Esophagus muscularis mucosa (tissue), 4 donors: ENCODE data around the gene CST8. TPM values are rescaled to one million over a fixed set of nuclear protein-coding genes. Genes with fewer than 3 reads are reported as not detected.

Experiments
- DNase-seq: peaks from one replicate; pipeline ENCODE4 v3.0.0-alpha.2; 2017; ENCODE audit errors: extremely low spot score
- H3K27ac ChIP-seq, 4 donors: fragments of 200-600 bp; sonication (generic); replicated peaks in 1 of 4; 1 replicate in 3 of 4; 2 replicates in 1 of 4; pipeline ENCODE4 v1.5.1; 2016 to 2019; ENCODE audit warnings: mild to moderate bottlenecking in 1 of 4
- H3K27me3 ChIP-seq, 4 donors: fragments of 200-600 bp; sonication (generic); one replicate each; pipeline versions ENCODE4 v1.5.1 to v1.6.0; 2016 to 2019
- H3K36me3 ChIP-seq, 4 donors: fragments of 200-600 bp; sonication (generic); one replicate each; pipeline ENCODE4 v1.5.1; 2016 to 2019
- H3K4me1 ChIP-seq, 4 donors: fragments of 200-600 bp; sonication (generic); one replicate each; pipeline ENCODE4 v1.5.1; 2016 to 2019
- H3K4me3 ChIP-seq, 4 donors: fragments of 200-600 bp; sonication (generic); 1 replicate in 2 of 4; 2 replicates in 2 of 4; pipeline ENCODE4 v1.5.1; 2016 to 2019; ENCODE audit warnings: mild to moderate bottlenecking in 4 of 4, moderate library complexity in 1 of 4
- H3K9me3 ChIP-seq, 4 donors: fragments of 200-600 bp; sonication (generic); 1 replicate in 3 of 4; 2 replicates in 1 of 4; pipeline ENCODE4 v1.5.1; 2016 to 2019
- EP300 ChIP-seq: sonication (generic); formaldehyde crosslinking; IDR thresholded peaks from one replicate; pipeline ENCODE4 v1.6.1; 2017; ENCODE audit warnings: antibody characterized with exemption
- POLR2A ChIP-seq: fragments of 450-650 bp; IDR thresholded peaks from one replicate; pipeline ENCODE4 v1.6.1; 2017; ENCODE audit warnings: antibody characterized with exemption, moderate library complexity, mild to moderate bottlenecking, low read depth
- POLR2AphosphoS5 ChIP-seq, 2 donors: sonication (generic); formaldehyde crosslinking; IDR thresholded peaks; one replicate each; pipeline ENCODE4 v1.6.1; 2017; ENCODE audit warnings: antibody characterized with exemption in 2 of 2
- WGBS: methylation state at CpG from one replicate; pipeline ENCODE4 v1.1.5; 2018; 5-methylcytosine and 5-hydroxymethylcytosine counted together
- intact Hi-C: fragments of 100-400 bp; cut with DNase I; formaldehyde crosslinking; loops from one replicate; pipeline ENCODE4 v1.15.1; 2023
- total RNA-seq, 4 donors: library from RNA; depleted of rRNA; stranded (reverse); fragments of >200 nt; gene quantifications; one replicate each; pipeline versions ENCODE4 v1.1.0 to v1.2.1, GENCODE V29; 2016
- TF ChIP-seq, protein P1 (sequence below), 3 experiments: fragments of 200-600 bp in 2 of 3; fragments of 450-650 bp in 1 of 3; sonication (generic) in 2 of 3; IDR thresholded peaks; one replicate each; pipeline ENCODE4 v1.5.1; 2017 to 2019; ENCODE audit warnings: antibody characterized with exemption in 3 of 3, mild to moderate bottlenecking in 2 of 3, moderate library complexity in 1 of 3

CST8 gene
- total RNA-seq, 4 donors from 2014 or later = not detected

- no peak overlapping the region for H3K27ac ChIP-seq
- H3K4me1 ChIP-seq = peaks cover 0 to 6% (median 0%) of the 10 kb centered on the region in 4 donors
- intact Hi-C loops = no loop called here
- no peak overlapping the region for H3K4me3 ChIP-seq
- H3K27me3 ChIP-seq = no peaks in the 10 kb centered on the region
- no peak for DNase-seq
- TF ChIP-seq EP300 (no peak), POLR2AphosphoS5 (IDR thresholded peaks at IDR 0.05) (no peak), POLR2A (no peak)
- TF ChIP-seq, protein P1, sequence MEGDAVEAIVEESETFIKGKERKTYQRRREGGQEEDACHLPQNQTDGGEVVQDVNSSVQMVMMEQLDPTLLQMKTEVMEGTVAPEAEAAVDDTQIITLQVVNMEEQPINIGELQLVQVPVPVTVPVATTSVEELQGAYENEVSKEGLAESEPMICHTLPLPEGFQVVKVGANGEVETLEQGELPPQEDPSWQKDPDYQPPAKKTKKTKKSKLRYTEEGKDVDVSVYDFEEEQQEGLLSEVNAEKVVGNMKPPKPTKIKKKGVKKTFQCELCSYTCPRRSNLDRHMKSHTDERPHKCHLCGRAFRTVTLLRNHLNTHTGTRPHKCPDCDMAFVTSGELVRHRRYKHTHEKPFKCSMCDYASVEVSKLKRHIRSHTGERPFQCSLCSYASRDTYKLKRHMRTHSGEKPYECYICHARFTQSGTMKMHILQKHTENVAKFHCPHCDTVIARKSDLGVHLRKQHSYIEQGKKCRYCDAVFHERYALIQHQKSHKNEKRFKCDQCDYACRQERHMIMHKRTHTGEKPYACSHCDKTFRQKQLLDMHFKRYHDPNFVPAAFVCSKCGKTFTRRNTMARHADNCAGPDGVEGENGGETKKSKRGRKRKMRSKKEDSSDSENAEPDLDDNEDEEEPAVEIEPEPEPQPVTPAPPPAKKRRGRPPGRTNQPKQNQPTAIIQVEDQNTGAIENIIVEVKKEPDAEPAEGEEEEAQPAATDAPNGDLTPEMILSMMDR (IDR thresholded peaks at IDR 0.05) = no peak
- no peaks in the 10 kb centered on the region for H3K36me3 ChIP-seq
- WGBS = 76% methylated on average over 5 of the region's 5 CpGs
- no peaks in the 10 kb centered on the region for H3K9me3 ChIP-seq
Measured at GRCh38 chr20:23515250-23515939, 24.5 kb downstream of the CST8 start.

- H3K4me1 ChIP-seq = peaks cover 0 to 6% (median 0%) of the 10 kb centered on the region in 4 donors
- WGBS = 63% methylated on average over 3 of the region's 4 CpGs
- H3K9me3 ChIP-seq = no peaks in the 10 kb centered on the region
- H3K27me3 ChIP-seq = no peaks in the 10 kb centered on the region
- H3K27ac ChIP-seq = no peak overlapping the region
- no peak overlapping the region for H3K4me3 ChIP-seq
- intact Hi-C loops = no loop called here
- no peak for TF ChIP-seq POLR2AphosphoS5 (IDR thresholded peaks at IDR 0.05)
- no peak for TF ChIP-seq POLR2A
- no peak for TF ChIP-seq EP300
- TF ChIP-seq, protein P1 (IDR thresholded peaks at IDR 0.05) = no peak
- H3K36me3 ChIP-seq = no peaks in the 10 kb centered on the region
- no peak for DNase-seq
Measured at GRCh38 chr20:23517719-23518118, 26.8 kb downstream of the CST8 start.

DNA sequence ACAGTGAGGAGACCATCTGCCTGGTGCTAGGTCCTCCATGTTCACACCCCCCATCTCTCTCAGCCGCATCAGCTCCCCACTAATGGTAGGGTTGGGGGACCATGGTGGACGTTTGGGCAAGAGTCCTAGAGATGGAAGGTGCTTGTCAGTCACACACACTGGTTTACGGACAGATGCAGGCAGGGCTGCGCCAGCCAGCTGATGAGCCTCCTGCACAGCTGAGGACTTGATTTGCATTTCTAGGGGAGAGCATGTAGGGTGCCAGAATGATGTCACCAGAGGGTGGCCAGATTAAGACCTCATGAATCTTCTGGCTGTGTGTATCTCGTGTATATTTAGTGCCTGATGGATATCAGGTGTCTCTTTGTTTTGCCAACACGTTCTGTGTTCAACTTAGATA, 28.6 kb downstream of the CST8 start:
- H3K9me3 ChIP-seq = no peaks in the 10 kb centered on the region
- H3K27me3 ChIP-seq = no peaks in the 10 kb centered on the region
- 80% methylated on average over 6 of the region's 6 CpGs for WGBS
- H3K27ac ChIP-seq = no peak overlapping the region
- intact Hi-C loops = no loop called here
- no peak overlapping the region for H3K4me3 ChIP-seq
- H3K4me1 ChIP-seq = peaks cover 0 to 6% (median 0%) of the 10 kb centered on the region in 4 donors
- TF ChIP-seq EP300 = no peak
- no peak for TF ChIP-seq POLR2A
- TF ChIP-seq POLR2AphosphoS5 (IDR thresholded peaks at IDR 0.05) = no peak
- TF ChIP-seq, protein P1 (IDR thresholded peaks at IDR 0.05) = no peak
- no peaks in the 10 kb centered on the region for H3K36me3 ChIP-seq
- DNase-seq = no peak

DNA sequence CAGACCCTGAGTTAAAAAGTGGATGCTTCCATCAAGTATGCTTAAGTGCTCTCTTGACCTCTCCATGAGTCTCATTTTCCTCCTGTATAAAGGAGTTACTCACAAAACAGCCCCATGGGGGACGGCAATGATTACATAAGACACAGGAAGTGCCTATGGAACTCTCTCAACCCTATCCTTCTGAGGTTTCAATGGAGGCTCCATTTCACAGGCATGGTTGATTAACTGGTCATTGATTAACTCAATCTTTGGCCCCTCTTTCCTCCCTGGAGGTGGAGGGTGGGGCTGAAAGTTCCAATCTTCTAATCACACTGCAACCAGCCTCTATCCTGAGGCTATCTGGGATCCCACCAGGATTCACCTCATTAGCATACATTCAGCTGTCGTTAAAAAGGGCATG, 29.3 kb downstream of the CST8 start:
- H3K36me3 ChIP-seq = no peaks in the 10 kb centered on the region
- WGBS = 65% methylated on average over 2 of the region's 2 CpGs
- H3K27ac ChIP-seq = no peak overlapping the region
- no peaks in the 10 kb centered on the region for H3K9me3 ChIP-seq
- H3K4me3 ChIP-seq = no peak overlapping the region
- DNase-seq = no peak
- H3K27me3 ChIP-seq = no peaks in the 10 kb centered on the region
- H3K4me1 ChIP-seq = peaks cover 0 to 2% (median 0%) of the 10 kb centered on the region in 4 donors
- intact Hi-C loops = no loop called here
- TF ChIP-seq, protein P1 (IDR thresholded peaks at IDR 0.05) = no peak
- TF ChIP-seq EP300 = no peak
- TF ChIP-seq POLR2AphosphoS5 (IDR thresholded peaks at IDR 0.05) = no peak
- no peak for TF ChIP-seq POLR2A

- Histone ChIP-seq H3K4me3 (no peak overlapping the region), H3K27ac (no peak overlapping the region), H3K9me3 (peaks cover 0 to 12% (median 6%) of the 10 kb centered on the region in 4 donors), H3K27me3 (no peaks in the 10 kb centered on the region), H3K36me3 (no peaks in the 10 kb centered on the region), H3K4me1 (no peaks in the 10 kb centered on the region)
- intact Hi-C loops = no loop called here
- TF ChIP-seq POLR2AphosphoS5 (IDR thresholded peaks at IDR 0.05) (no peak), EP300 (no peak), POLR2A (no peak)
- TF ChIP-seq, protein P1 (IDR thresholded peaks at IDR 0.05) = no peak
- no peak for DNase-seq
- WGBS = 81% methylated on average over 10 of the region's 10 CpGs
Measured at GRCh38 chr20:23524146-23524545, 33.2 kb downstream of the CST8 start.
